COLO829 (cell line): ENCODE results near the gene ZC2HC1B.
"Not testable (repeated sequence)": the region's sequence is repeated elsewhere in the genome, so short reads cannot be mapped to it uniquely, and the experiment has no call there.

ENCODE experiments used
- DNase-seq: peaks from one replicate; pipeline ENCODE4 v3.0.0; 2012; ENCODE audit warnings: low spot score

ZC2HC1B gene, protein sequence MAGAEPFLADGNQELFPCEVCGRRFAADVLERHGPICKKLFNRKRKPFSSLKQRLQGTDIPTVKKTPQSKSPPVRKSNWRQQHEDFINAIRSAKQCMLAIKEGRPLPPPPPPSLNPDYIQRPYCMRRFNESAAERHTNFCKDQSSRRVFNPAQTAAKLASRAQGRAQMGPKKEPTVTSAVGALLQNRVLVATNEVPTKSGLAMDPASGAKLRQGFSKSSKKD

GRCh38 chr6:143864234-143864633 is at the start of gene ZC2HC1B:
TSS of gene ZC2HC1B (plus strand) at chr6:143864474. CDS start at chr6:143864540, 66 bp downstream.
- no peak for DNase-seq

DNA sequence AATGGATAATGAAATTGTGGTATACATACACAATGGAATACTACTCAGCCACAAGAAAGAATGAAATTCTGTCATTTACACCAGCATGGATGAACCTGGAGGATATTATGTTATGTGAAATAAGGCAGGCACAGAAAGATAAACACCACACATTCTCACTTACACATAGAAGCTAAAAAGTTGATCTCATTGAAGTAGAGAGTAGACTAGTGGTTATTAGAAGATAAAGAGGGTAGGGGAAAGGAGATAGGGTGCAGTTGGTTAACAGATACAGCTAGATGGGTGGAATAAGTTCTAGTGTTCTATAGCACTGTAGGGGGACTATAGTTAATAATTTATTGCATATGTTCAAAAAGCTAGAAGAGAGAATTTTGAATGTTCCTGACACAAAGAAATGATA is 46.7 kb upstream of the ZC2HC1B start:
- DNase-seq, result no peak

GRCh38 chr6:143821359-143821758 is 42.9 kb upstream of the ZC2HC1B start:
- DNase-seq, result no peak

DNA sequence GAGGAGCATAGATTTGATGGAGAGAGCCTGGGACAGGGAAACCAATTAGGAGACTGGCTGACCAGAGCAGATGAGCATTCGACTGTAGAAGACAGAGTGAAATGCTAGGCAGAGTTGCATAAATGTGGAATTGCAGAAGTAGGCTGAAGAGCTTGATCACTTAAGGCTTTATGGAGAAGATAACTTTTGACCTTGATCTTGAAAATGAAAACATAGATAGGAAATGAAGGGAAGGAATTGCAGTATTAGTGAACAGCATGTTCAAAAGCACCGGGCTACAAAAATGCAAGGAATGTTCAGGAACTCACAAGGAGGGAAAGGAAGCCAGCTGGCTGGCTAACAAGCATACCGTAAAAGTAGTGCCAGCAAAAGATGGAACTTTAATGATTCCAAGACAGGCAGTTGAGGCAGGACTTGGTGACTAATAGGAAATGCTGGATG is 41.7 kb upstream of the ZC2HC1B start:
- DNase-seq, result no peak

GRCh38 chr6:143823548-143823947 is 40.7 kb upstream of the ZC2HC1B start:
- no peak for DNase-seq

DNA sequence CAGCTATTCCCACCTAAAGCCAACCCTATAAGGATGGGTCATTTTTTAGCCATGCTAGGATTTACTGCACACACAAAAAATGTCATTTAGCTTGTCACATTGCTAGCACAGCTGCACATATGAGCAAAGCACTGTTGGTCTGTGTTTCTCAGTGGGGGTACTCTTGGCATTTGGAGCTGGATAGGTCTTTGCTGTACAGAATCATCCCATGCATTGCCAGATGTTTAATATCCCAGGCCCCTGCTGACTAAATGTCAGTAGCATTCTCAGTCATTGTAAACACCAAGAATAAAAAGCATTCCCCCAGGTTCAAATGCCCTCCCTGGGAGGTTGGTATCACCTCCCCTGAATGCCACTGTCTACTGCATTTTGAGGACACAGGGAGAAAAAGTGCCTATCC is 35.7 kb upstream of the ZC2HC1B start:
- no peak for DNase-seq

DNA sequence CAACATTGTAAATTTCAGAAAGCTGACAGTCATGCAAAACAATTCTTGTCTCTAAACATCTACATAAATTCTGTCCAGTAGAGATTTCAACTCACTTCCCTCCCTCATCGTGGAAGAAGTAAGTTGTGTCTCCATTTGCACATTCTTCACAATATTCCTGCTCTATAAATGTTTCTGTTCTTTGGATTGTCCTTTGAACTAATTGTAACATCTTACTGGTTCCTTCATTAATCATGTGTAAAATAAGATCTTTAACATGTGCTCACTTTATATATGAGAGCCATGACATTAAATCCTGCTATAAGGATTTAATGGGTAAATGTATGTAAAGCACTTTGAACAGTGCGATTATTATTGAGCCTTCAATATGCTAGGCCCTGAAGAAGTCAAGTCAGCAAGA is 28.1 kb upstream of the ZC2HC1B start:
- DNase-seq, result no peak

DNA sequence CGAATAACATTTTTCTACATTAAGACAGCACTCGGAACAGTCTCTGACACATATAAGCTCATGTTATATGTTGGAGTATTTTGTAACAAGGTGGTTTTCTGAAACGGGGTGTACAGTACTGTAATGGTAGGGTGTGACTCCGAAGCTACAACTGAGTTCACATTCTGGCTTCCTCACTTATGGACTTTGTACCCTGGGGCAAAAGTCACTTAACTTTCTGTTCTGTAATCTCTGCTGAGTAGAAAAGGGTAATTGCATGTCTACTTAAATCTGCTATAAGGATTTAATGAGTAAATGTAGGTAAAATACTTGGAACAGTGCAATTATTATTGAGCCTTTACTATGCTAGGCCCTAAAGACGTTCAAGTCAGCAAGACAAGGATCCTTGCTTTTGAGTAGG is 25.9 kb upstream of the ZC2HC1B start:
- no peak for DNase-seq

- DNase-seq, result no peak
These were observed 25.1 kb upstream of the ZC2HC1B start for GRCh38 chr6:143839196-143839595.

DNA sequence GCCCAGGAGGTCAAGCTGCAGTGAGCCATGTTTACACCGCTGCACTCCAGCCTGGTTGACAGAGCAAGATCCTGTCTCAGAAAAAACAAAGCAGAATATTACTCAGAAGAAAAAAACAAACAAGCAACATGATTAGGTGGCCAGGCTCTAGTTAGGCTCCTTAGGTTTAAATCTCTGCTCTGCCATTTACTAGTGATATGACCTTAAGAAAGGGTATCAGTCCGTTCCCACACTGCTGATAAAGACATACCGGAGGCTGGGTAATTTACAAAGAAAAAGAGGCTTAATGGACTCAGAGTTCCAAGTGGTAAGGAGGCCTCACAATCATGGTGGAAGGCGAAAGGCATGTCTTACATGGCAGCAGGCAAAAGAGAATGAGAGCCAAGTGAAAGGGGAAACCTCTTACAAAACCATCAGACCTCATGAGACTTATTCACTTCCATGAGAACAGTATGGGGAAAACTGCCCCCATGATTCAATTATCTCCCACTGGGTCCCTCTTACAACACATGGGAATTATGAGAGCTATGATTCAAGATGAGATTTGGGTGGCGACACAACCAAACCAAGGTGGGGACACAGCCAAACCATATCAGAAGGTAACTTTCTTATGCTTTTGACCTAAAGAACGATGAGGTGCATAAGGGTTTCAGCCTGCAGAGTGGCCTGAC is 23.5 kb upstream of the ZC2HC1B start:
- DNase-seq, result no peak

GRCh38 chr6:143842461-143842901 is 21.8 kb upstream of the ZC2HC1B start:
- peak; percentile 15 for DNase-seq

GRCh38 chr6:143842902-143843676 is 21.2 kb upstream of the ZC2HC1B start, which contains the start of gene LTV1:
TSS of gene LTV1 (plus strand) at chr6:143843338. CDS start at chr6:143843478, 140 bp downstream.
- DNase-seq, result peak; percentile 94

DNA sequence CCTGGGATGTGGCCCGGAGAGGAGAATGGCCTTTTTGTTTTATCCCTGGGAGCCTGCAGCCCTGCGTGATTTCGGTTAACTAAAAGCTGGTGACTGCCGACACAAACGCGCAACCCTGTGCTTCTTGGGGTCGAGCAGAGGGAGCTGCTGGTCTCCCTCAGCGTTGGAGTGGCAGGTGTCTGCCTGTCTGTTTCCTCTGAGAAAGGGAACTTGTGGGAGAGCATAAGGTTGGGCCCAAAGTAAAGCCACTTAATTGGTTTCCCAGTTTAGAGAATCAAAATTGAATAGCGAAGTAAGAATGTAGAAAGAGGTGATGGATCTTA is 20.6 kb upstream of the ZC2HC1B start:
- no peak for DNase-seq

- DNase-seq, result no peak
These were observed 20.3 kb upstream of the ZC2HC1B start for GRCh38 chr6:143844006-143844405.

- DNase-seq, result no peak
These were observed 19.2 kb upstream of the ZC2HC1B start for GRCh38 chr6:143845033-143845432.

GRCh38 chr6:143851706-143852105 is 12.6 kb upstream of the ZC2HC1B start:
- not testable (repeated sequence) for DNase-seq

DNA sequence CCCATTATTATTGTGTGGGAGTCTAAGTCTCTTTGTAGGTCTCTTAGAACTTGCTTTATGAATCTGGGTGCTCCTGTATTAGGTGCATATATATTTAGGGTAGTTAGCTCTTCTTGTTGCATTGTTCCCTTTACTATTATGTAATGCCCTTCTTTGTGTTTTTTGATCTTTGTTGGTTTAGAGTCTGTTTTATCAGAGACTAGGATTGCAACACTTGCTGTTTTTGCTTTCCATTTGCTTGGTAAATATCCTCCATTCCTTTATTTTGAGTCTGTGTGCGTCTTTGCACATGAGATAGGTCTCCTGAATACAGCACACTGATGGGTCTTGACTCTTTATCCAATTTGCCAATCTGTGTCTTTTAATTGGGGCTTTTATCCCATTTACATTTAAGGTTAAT is 9.2 kb upstream of the ZC2HC1B start:
- not testable (repeated sequence) for DNase-seq

- DNase-seq, result not testable (repeated sequence)
These were observed 7.5 kb upstream of the ZC2HC1B start for GRCh38 chr6:143856762-143857161.

DNA sequence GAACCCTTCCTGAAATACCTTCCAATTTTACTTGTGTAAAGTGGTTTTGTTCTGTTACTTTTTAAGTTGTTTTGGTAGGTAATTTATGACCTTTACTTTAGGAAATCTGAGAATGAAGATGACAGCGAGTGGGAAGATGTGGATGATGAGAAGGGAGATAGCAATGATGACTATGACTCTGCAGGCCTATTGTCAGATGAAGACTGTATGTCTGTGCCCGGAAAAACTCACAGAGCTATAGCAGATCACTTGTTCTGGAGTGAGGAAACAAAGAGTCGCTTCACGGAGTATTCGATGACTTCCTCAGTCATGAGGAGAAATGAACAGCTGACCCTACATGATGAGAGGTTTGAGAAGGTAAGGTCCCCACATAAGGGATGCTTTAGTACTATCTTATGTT is 6.6 kb upstream of the ZC2HC1B start:
- peak; percentile 4 for DNase-seq

GRCh38 chr6:143859891-143860660 is 4.2 kb upstream of the ZC2HC1B start:
- no peak for DNase-seq

GRCh38 chr6:143863771-143864170 is 503 bp upstream of the ZC2HC1B start:
- DNase-seq, result no peak

DNA sequence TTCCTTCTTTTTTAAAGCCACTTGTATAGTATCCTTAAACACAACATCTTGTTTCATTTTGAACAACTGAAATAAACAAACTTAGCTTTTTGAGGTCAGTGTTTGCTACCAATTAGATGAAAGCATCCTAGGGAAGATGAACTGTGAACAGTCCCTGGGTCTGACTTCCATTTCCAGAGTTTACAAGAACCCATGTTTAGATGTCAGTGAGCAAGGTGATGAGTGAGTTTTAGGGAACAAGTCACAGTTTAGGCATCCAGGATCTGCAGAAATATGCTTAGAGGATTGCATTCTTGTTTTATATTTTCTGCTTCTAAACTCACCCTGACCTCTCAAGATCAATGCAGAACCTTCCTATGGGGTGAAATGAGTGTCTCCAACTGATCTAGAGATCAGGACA is 3.0 kb downstream of the ZC2HC1B start:
- DNase-seq, result no peak
